Endothelial cell of umbilical vein (primary cell): ENCODE measurements around the gene SMIM30. TPM values are rescaled to one million over a fixed set of nuclear protein-coding genes. Genes with fewer than 3 reads are reported as not detected.

Experiments
- BruUV-seq: library from RNA; stranded (reverse); fragments of 400-500 nt; replicated peaks from 2 replicates; lab custom pipeline; 2021; lab: Mats Ljungman, UMichigan
- CTCF ChIA-PET: fragments of 300-600, 350-600 bp; sonication (Branson Sonifier 250); formaldehyde crosslinking; loops from one replicate; lab custom pipeline; 2021; ENCODE audit warnings: antibody characterized with exemption, inconsistent platforms; lab: Charles Lee
- POLR2A ChIA-PET: fragments of 300-600, 350-600 bp; sonication (Branson Sonifier 250); formaldehyde crosslinking; loops from one replicate; lab custom pipeline; 2021; ENCODE audit warnings: antibody characterized with exemption, inconsistent platforms; lab: Charles Lee
- DNase-seq: peaks from one replicate; pipeline ENCODE4 v3.0.0-alpha.2; 2011; ENCODE audit warnings: low read depth, low spot score
- FAIRE-seq: peaks from 2 replicates; lab custom pipeline; 2011; peaks lifted over from hg19 to GRCh38; lab: Jason Lieb, UNC
- H2AFZ ChIP-seq: 2 replicates; pipeline ENCODE4 v1.6.0; 2012; ENCODE audit warnings: low read depth, low read length, control low read depth, inconsistent platforms
- H3K27ac ChIP-seq: 2 replicates; pipeline ENCODE4 v1.5.1; 2011; ENCODE audit warnings: low read depth, mild to moderate bottlenecking, control low read depth, low read length, moderate library complexity; ENCODE audit not compliant: insufficient read depth
- H3K27me3 ChIP-seq, 2 experiments: 2 replicates each; pipeline versions ENCODE4 v1.6.0 to v1.6.1; 2011; ENCODE audit warnings: low read length in 2 of 2, mixed read lengths in 1 of 2; ENCODE audit not compliant: control insufficient read depth in 2 of 2, insufficient read depth in 2 of 2
- H3K36me3 ChIP-seq, 2 experiments: 2 replicates in 1 of 2; 3 replicates in 1 of 2; pipeline ENCODE4 v1.5.1; 2011; ENCODE audit warnings: low read length in 2 of 2, mild to moderate bottlenecking in 1 of 2, moderate library complexity in 1 of 2; ENCODE audit not compliant: control insufficient read depth in 2 of 2, insufficient read depth in 2 of 2; ENCODE audit errors: extremely low read depth in 1 of 2
- H3K4me1 ChIP-seq: 3 replicates; pipeline ENCODE4 v1.5.1; 2011; ENCODE audit warnings: mild to moderate bottlenecking, low read length; ENCODE audit not compliant: control insufficient read depth, insufficient read depth; ENCODE audit errors: extremely low read depth
- H3K4me2 ChIP-seq: 2 replicates; pipeline ENCODE4 v1.6.1; 2011; ENCODE audit warnings: low read length, control low read depth, mixed read lengths; ENCODE audit not compliant: insufficient read depth
- H3K4me3 ChIP-seq, 3 experiments: fragments of 200-600 bp in 1 of 3; sonication (generic), shearing (Covaris generic) in 1 of 3; replicated peaks in 1 of 3; 2 replicates each; pipeline ENCODE4 v1.5.1; 2011 to 2016; ENCODE audit warnings: control low read depth in 3 of 3, low read length in 3 of 3, mild to moderate bottlenecking in 2 of 3, inconsistent platforms in 1 of 3, low read depth in 1 of 3, moderate library complexity in 1 of 3; ENCODE audit not compliant: insufficient read depth in 1 of 3
- H3K79me2 ChIP-seq: 2 replicates; pipeline ENCODE4 v1.6.0; 2012; ENCODE audit warnings: low read length, inconsistent platforms; ENCODE audit not compliant: control insufficient read depth, insufficient read depth
- H3K9ac ChIP-seq: replicated peaks from 2 replicates; pipeline ENCODE3; 2011; ENCODE audit warnings: low read length, control low read depth; ENCODE audit not compliant: insufficient read depth; ENCODE audit errors: extremely low read depth
- H3K9me1 ChIP-seq: replicated peaks from 3 replicates; pipeline ENCODE4 v1.6.0; 2011; ENCODE audit warnings: mild to moderate bottlenecking, low read length; ENCODE audit not compliant: control insufficient read depth, insufficient read depth; ENCODE audit errors: extremely low read depth
- H3K9me3 ChIP-seq: replicated peaks from 2 replicates; pipeline ENCODE4 v1.5.1; 2012; ENCODE audit warnings: low read length, inconsistent platforms; ENCODE audit not compliant: control insufficient read depth, insufficient read depth
- H4K20me1 ChIP-seq: replicated peaks from 2 replicates; pipeline ENCODE3; 2011; ENCODE audit warnings: mild to moderate bottlenecking, low read length; ENCODE audit not compliant: control insufficient read depth, insufficient read depth; ENCODE audit errors: extremely low read depth
- EZH2 ChIP-seq: IDR thresholded peaks from 2 replicates; pipeline ENCODE4 v1.6.1; 2012; ENCODE audit warnings: borderline replicate concordance, low read depth, mild to moderate bottlenecking, moderate library complexity, low read length, inconsistent platforms; ENCODE audit not compliant: severe bottlenecking
- FOS ChIP-seq: IDR thresholded peaks from 2 replicates; pipeline ENCODE4 v1.6.1; 2011; ENCODE audit warnings: mild to moderate bottlenecking, low read length, moderate library complexity, borderline replicate concordance; ENCODE audit not compliant: insufficient read depth
- GATA2 ChIP-seq: IDR thresholded peaks from 2 replicates; pipeline ENCODE4 v1.7.0; 2011; ENCODE audit warnings: low read depth, mild to moderate bottlenecking, moderate library complexity, mixed read lengths, low read length; ENCODE audit not compliant: insufficient read length, insufficient read depth
- JUN ChIP-seq: IDR thresholded peaks from 2 replicates; pipeline ENCODE4 v1.6.1; 2011; ENCODE audit warnings: borderline replicate concordance, low read depth; ENCODE audit not compliant: insufficient read length, insufficient read depth
- MYC ChIP-seq: IDR thresholded peaks from one replicate; pipeline ENCODE4 v1.6.1; 2011; ENCODE audit warnings: mild to moderate bottlenecking, low read depth, low read length
- POLR2A ChIP-seq: IDR thresholded peaks from 2 replicates; pipeline ENCODE4 v1.6.1; 2012; ENCODE audit warnings: low read depth, mild to moderate bottlenecking, control low read depth, low read length
- POLR2AphosphoS5 ChIP-seq: IDR thresholded peaks from 2 replicates; pipeline ENCODE4 v1.6.1; 2012; ENCODE audit warnings: low read depth, mild to moderate bottlenecking, control low read depth, low read length, moderate library complexity; ENCODE audit not compliant: insufficient read depth
- dilution Hi-C: fragments of 300-500 bp; cut with MboI; formaldehyde crosslinking; loops from one replicate; pipeline ENCODE4 v1.15.0; 2019; ENCODE audit warnings: low sequenced_read_pairs; ENCODE audit not compliant: extremely low pct_ligation_motif_present
- intact Hi-C: fragments of 100-400 bp; cut with micrococcal nuclease; formaldehyde crosslinking; loops from one replicate; pipeline ENCODE4 v1.10.0; 2022
- polyA plus RNA-seq, 4 experiments: library from polyadenylated mRNA; depleted of rRNA in 3 of 4; stranded (reverse) in 3 of 4; unstranded in 1 of 4; fragments of >200 nt; gene quantifications; 2 replicates each; pipeline versions ENCODE4 v1.2.1 to v1.2.3, GENCODE V29; 2011 to 2012; ENCODE audit warnings: missing spikeins in 1 of 4
- total RNA-seq: library from RNA; stranded (reverse); gene quantifications from 2 replicates; pipeline ENCODE4 v1.2.3, GENCODE V29; 2021
- TF ChIP-seq, protein P1 (sequence below), 2 donors: IDR thresholded peaks; 1 replicate in 1 of 2; 2 replicates in 1 of 2; pipeline ENCODE4 v1.5.1; 2011; ENCODE audit warnings: low read length in 2 of 2, mild to moderate bottlenecking in 2 of 2, moderate library complexity in 2 of 2, control low read depth in 1 of 2, inconsistent platforms in 1 of 2, low read depth in 1 of 2; ENCODE audit not compliant: insufficient read depth in 1 of 2; ENCODE audit errors: extremely low read depth in 1 of 2
- TF ChIP-seq, protein P2 (sequence below): IDR thresholded peaks from 2 replicates; pipeline ENCODE4 v1.6.1; 2011; ENCODE audit not compliant: insufficient read depth, insufficient read length

SMIM30 gene
- total and polyA plus RNA-seq, 2 donors (not counting 3 experiments of a cell fraction or from before 2014, with no cell fraction given) = 26.3 to 39.1 TPM

DNA sequence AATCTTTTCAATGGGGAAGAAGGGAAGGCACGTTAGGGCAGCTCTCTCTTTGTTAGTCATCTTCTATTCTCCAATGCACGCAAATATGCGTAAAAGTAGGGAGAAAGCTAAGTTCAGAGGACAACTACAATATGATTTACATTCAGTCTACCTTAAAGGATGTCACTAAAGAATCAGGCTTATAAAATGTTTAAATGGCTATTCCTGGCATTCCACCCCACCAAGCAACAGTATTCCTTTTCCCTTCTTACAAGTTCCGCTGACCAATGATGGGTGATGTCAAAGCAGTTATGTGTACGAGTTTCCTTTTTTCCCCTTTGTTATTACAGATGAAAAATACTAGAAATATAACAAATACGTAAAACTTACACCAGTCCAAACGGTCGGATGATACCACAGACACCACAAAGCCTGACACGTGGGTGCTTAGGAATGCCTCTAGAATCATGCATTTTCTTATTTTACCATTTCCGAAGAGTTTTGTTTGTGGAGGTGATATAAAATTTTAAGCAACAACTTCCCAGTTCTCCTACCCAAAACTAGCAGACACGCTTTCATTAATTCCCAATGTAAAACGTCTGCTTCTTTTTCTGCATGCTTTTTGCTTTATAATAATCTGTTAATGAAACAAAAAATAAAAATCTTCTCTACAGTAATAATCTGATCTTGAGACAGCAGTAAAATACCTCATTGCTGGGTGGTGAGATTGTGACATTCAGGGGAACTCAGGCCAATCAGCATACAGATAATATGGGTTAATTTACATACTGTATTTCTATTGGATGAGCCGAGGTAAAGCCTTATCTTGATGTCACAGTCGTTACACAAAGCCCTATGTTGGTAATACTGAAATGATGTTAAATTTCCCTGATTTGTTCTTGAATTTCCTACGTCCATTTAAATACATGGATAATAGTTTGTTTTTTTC is 31.0 kb downstream of the SMIM30 start:
- Histone ChIP-seq H3K27ac (peak overlapping the region; percentile 37), H3K4me3 (peak overlapping the region in 2 of 3 experiments; percentile 1 to 58), H3K4me2 (peak overlapping the region; percentile 83), H2AFZ (no peak overlapping the region), H3K4me1 (peaks cover 6% of the 10 kb centered on the region), H3K9me1 (no peaks in the 10 kb centered on the region), H3K9ac (peak overlapping the region; percentile 19), H3K27me3 (peaks cover 15 to 43% of the 10 kb centered on the region in 2 experiments), H4K20me1 (no peaks in the 10 kb centered on the region), H3K36me3 (no peaks in the 10 kb centered on the region), H3K9me3 (no peaks in the 10 kb centered on the region), H3K79me2 (no peaks in the 10 kb centered on the region)
- intact Hi-C loops (loop anchor here (2.0 kb wide), 1 partner anchor 31 kb away; the partner anchor contains the start of gene SMIM30), dilution Hi-C loops (no loop called here)
- no peak for TF ChIP-seq GATA2
- no peak for TF ChIP-seq FOS
- TF ChIP-seq POLR2A = no peak
- TF ChIP-seq MYC = no peak
- TF ChIP-seq JUN = no peak
- TF ChIP-seq EZH2 = no peak
- TF ChIP-seq, protein P1, sequence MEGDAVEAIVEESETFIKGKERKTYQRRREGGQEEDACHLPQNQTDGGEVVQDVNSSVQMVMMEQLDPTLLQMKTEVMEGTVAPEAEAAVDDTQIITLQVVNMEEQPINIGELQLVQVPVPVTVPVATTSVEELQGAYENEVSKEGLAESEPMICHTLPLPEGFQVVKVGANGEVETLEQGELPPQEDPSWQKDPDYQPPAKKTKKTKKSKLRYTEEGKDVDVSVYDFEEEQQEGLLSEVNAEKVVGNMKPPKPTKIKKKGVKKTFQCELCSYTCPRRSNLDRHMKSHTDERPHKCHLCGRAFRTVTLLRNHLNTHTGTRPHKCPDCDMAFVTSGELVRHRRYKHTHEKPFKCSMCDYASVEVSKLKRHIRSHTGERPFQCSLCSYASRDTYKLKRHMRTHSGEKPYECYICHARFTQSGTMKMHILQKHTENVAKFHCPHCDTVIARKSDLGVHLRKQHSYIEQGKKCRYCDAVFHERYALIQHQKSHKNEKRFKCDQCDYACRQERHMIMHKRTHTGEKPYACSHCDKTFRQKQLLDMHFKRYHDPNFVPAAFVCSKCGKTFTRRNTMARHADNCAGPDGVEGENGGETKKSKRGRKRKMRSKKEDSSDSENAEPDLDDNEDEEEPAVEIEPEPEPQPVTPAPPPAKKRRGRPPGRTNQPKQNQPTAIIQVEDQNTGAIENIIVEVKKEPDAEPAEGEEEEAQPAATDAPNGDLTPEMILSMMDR (IDR thresholded peaks at IDR 0.05; ENCODE audit: extremely low read depth in 1 of 2, insufficient read depth in 1 of 2, low read depth in 1 of 2, low read length in 2 of 2) = no peak
- TF ChIP-seq, protein P2, sequence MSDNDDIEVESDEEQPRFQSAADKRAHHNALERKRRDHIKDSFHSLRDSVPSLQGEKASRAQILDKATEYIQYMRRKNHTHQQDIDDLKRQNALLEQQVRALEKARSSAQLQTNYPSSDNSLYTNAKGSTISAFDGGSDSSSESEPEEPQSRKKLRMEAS = no peak
- no peak for TF ChIP-seq POLR2AphosphoS5
- ChIA-PET POLR2A (no interaction called here), CTCF (interaction anchor here (1.1 to 1.2 kb wide), 4 partner anchors 29 to 218 kb away, joined by 3 to 4 read pairs (median 4); no protein-coding TSS in a partner anchor)
- DNase-seq = peak; percentile 81
- FAIRE-seq = no peak
- BruUV-seq = TSS peak; percentile 82
